GM12878 (cell line): ENCODE results near the gene ERICH2. TPM values are rescaled to one million over a fixed set of nuclear protein-coding genes. Genes with fewer than 3 reads are reported as not detected.

Experiments used
- ATAC-seq: fragments of 200-7000 bp; cut with Tn5 transposase; 3 replicates; pipeline ENCODE4 v1.9.1; 2020; ENCODE audit warnings: mild to moderate bottlenecking, moderate library complexity
- BruUV-seq: library from RNA; stranded (reverse); fragments of 400-500 nt; replicated peaks from 2 replicates; lab custom pipeline; 2021; lab: Mats Ljungman, UMichigan
- CTCF ChIA-PET: fragments of 300-600 bp; sonication (Branson Sonifier 250); formaldehyde crosslinking; extraction: SDS; loops from one replicate; lab custom pipeline; 2021; ENCODE audit warnings: inconsistent platforms; lab: Yijun Ruan, JAX
- POLR2A ChIA-PET: fragments of 350-600 bp; formaldehyde crosslinking; extraction: SDS; loops from one replicate; lab custom pipeline; 2021; ENCODE audit warnings: inconsistent platforms; lab: Charles Lee
- RAD21 ChIA-PET: fragments of 300-600 bp; sonication (Branson Sonifier 250); formaldehyde crosslinking; loops from one replicate; lab custom pipeline; 2023; ENCODE audit warnings: antibody characterized with exemption; ENCODE audit not compliant: unreplicated experiment; lab: Charles Lee
- SMC1A ChIA-PET: fragments of 300-600 bp; sonication (Branson Sonifier 250); formaldehyde crosslinking; loops from one replicate; lab custom pipeline; 2023; ENCODE audit not compliant: unreplicated experiment, uncharacterized antibody; lab: Charles Lee
- DNase-seq: peaks from one replicate; pipeline ENCODE4 v3.0.0-alpha.2; 2011; ENCODE audit warnings: low read depth, low spot score
- FAIRE-seq: peaks from 3 replicates; lab custom pipeline; 2011; peaks lifted over from hg19 to GRCh38; lab: Jason Lieb, UNC
- H2AFZ ChIP-seq: 2 replicates; pipeline ENCODE4 v1.6.0; 2011; ENCODE audit warnings: low read depth, low read length, control low read depth; ENCODE audit not compliant: control insufficient read depth
- H3K27ac ChIP-seq: 2 replicates; pipeline ENCODE4 v1.5.1; 2011; ENCODE audit warnings: control low read depth; ENCODE audit not compliant: control insufficient read depth, insufficient read depth
- H3K27me3 ChIP-seq, 2 experiments: replicated peaks in 1 of 2; 2 replicates each; pipeline versions ENCODE4 v1.6.0 to v1.6.1; 2011; ENCODE audit warnings: low read length in 1 of 2; ENCODE audit not compliant: control insufficient read depth in 2 of 2, insufficient read depth in 2 of 2
- H3K36me3 ChIP-seq, 2 experiments: 2 replicates each; pipeline ENCODE4 v1.5.1; 2011; ENCODE audit warnings: low read length in 1 of 2; ENCODE audit not compliant: control insufficient read depth in 2 of 2, insufficient read depth in 2 of 2
- H3K4me1 ChIP-seq: 2 replicates; pipeline ENCODE4 v1.6.1; 2011; ENCODE audit warnings: mild to moderate bottlenecking, low read length, moderate library complexity, mixed read lengths; ENCODE audit not compliant: control insufficient read depth, insufficient read depth
- H3K4me2 ChIP-seq: 2 replicates; pipeline ENCODE4 v1.6.0; 2011; ENCODE audit warnings: control low read depth; ENCODE audit not compliant: control insufficient read depth, insufficient read depth
- H3K4me3 ChIP-seq: fragments of 200-600 bp; sonication (generic); 2 replicates; pipeline ENCODE4 v1.5.1; 2016
- H3K79me2 ChIP-seq: 2 replicates; pipeline ENCODE4 v1.6.0; 2011; ENCODE audit warnings: low read length; ENCODE audit not compliant: control insufficient read depth, insufficient read depth
- H3K9ac ChIP-seq: 2 replicates; pipeline ENCODE4 v1.8.0; 2011; ENCODE audit warnings: low read length, control low read depth, mixed read lengths; ENCODE audit not compliant: control insufficient read depth, insufficient read depth
- H3K9me3 ChIP-seq: replicated peaks from 3 replicates; pipeline ENCODE4 v1.5.1; 2011; ENCODE audit warnings: mild to moderate bottlenecking, low read length; ENCODE audit not compliant: control insufficient read depth, insufficient read depth
- H4K20me1 ChIP-seq: 2 replicates; pipeline ENCODE4 v1.6.0; 2011; ENCODE audit not compliant: control insufficient read depth, insufficient read depth
- BCL11A ChIP-seq: IDR thresholded peaks from 2 replicates; pipeline ENCODE4 v1.6.1; 2011; ENCODE audit warnings: low read depth, low read length
- BRCA1 ChIP-seq: IDR thresholded peaks from 2 replicates; pipeline ENCODE4 v1.6.1; 2011; ENCODE audit warnings: low read depth, low read length, improper control_type of control experiment
- EED ChIP-seq: sonication (generic); IDR thresholded peaks from 2 replicates; pipeline ENCODE4 v1.6.1; 2016; ENCODE audit warnings: antibody characterized with exemption, low read depth
- GATAD2B ChIP-seq: fragments of 450-650 bp; conservative IDR thresholded peaks from 2 replicates; pipeline ENCODE4 v1.6.1; 2017; ENCODE audit warnings: low read depth, mild to moderate bottlenecking, moderate library complexity
- HDAC6 ChIP-seq: fragments of 200-600 bp; sonication (generic); IDR thresholded peaks from one replicate; pipeline ENCODE4 v1.8.0; 2017; ENCODE audit warnings: antibody characterized with exemption; ENCODE audit not compliant: unreplicated experiment
- LARP7 ChIP-seq: fragments of 450-650 bp; IDR thresholded peaks from 2 replicates; pipeline ENCODE4 v1.6.1; 2017; ENCODE audit warnings: mild to moderate bottlenecking
- NBN ChIP-seq: fragments of 450-650 bp; IDR thresholded peaks from 2 replicates; pipeline ENCODE4 v1.6.1; 2016
- PML ChIP-seq: IDR thresholded peaks from 2 replicates; pipeline ENCODE4 v1.6.1; 2012; ENCODE audit warnings: low read length, inconsistent platforms
- POLR2A ChIP-seq: IDR thresholded peaks from 2 replicates; pipeline ENCODE4 v1.6.1; 2011; ENCODE audit warnings: low read depth, mild to moderate bottlenecking, low read length
- POLR2AphosphoS2 ChIP-seq: IDR thresholded peaks from 2 replicates; pipeline ENCODE4 v1.6.1; 2011; ENCODE audit warnings: low read depth, mild to moderate bottlenecking, low read length, improper control_type of control experiment, moderate library complexity
- RCOR1 ChIP-seq: conservative IDR thresholded peaks from 2 replicates; pipeline ENCODE4 v1.6.1; 2012; ENCODE audit warnings: low read depth, low read length, improper control_type of control experiment
- SREBF2 ChIP-seq: IDR thresholded peaks from 2 replicates; pipeline ENCODE4 v1.6.1; 2012; ENCODE audit warnings: mild to moderate bottlenecking, low read length
- STAT3 ChIP-seq: IDR thresholded peaks from 2 replicates; pipeline ENCODE4 v1.6.1; 2011; ENCODE audit warnings: low read depth, low read length, improper control_type of control experiment
- YY1 ChIP-seq: IDR thresholded peaks from 2 replicates; pipeline ENCODE4 v1.6.1; 2011; ENCODE audit warnings: low read depth, mild to moderate bottlenecking, low read length
- ZBED1 ChIP-seq: IDR thresholded peaks from 2 replicates; pipeline ENCODE4 v1.6.1; 2016; ENCODE audit warnings: borderline replicate concordance
- WGBS: methylation state at CpG from one replicate; pipeline ENCODE4 v1.1.6; 2016; ENCODE audit warnings: low lambda C conversion rate; ENCODE audit not compliant: insufficient replicate concordance, insufficient coverage; ENCODE audit errors: missing lambda C conversion rate; 5-methylcytosine and 5-hydroxymethylcytosine counted together
- in situ Hi-C: fragments of 300-500 bp; cut with MboI; formaldehyde crosslinking; loops from 9 replicates; pipeline ENCODE4 v1.14.3; 2018; ENCODE audit warnings: mixed read lengths
- intact Hi-C: fragments of 100-400 bp; cut with micrococcal nuclease; formaldehyde crosslinking; loops from one replicate; pipeline ENCODE4 v1.14.2; 2022; ENCODE audit not compliant: unreplicated experiment
- polyA plus RNA-seq, 11 experiments: library from polyadenylated mRNA; depleted of rRNA in 4 of 11; unstranded in 6 of 11; stranded (reverse) in 5 of 11; fragments of >200 nt; fragmentation: Nextera tagmentation in 4 of 11; fragmentation: Illumina TruSeq in 1 of 11; extraction: Ambion mirVana in 4 of 11; extraction: Trizol in 1 of 11; gene quantifications; 1 replicate in 1 of 11; 2 replicates in 10 of 11; pipeline versions ENCODE4 v1.2.1 to v1.2.3, GENCODE V29; 2011 to 2016; ENCODE audit warnings: inconsistent platforms in 2 of 11, missing spikeins in 2 of 11, low read depth in 1 of 11
- total RNA-seq, 4 experiments: library from RNA; depleted of rRNA in 3 of 4; stranded (reverse); fragments of >200 nt in 3 of 4; fragmentation: Illumina TruSeq in 1 of 4; extraction: Trizol in 1 of 4; gene quantifications; 2 replicates each; pipeline versions ENCODE4 v1.2.1 to v1.2.3, GENCODE V29; 2013 to 2021

The ERICH2 gene
- total and polyA plus RNA-seq, 10 of the 15 experiments (the other 5 are each of a cell fraction or from before 2014, with no cell fraction given) = not detected

DNA sequence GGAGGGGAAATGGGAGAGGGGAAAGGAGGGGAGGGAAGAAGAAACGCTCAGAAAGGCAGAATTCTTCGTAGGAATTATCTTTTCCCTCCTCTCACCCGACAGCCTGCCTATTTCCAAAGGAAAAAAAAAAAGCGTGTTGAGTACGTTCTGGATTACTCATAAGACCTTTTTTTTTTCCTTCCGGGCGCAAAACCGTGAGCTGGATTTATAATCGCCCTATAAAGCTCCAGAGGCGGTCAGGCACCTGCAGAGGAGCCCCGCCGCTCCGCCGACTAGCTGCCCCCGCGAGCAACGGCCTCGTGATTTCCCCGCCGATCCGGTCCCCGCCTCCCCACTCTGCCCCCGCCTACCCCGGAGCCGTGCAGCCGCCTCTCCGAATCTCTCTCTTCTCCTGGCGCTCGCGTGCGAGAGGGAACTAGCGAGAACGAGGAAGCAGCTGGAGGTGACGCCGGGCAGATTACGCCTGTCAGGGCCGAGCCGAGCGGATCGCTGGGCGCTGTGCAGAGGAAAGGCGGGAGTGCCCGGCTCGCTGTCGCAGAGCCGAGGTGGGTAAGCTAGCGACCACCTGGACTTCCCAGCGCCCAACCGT lies 46.4 kb downstream of the ERICH2 start, which contains the start of gene GAD1 (continued):
- TF ChIP-seq RCOR1 (no peak), PML (no peak), STAT3 (no peak), NBN (no peak), POLR2A (0 out of 2 replicates have a peak, but pooled peaks have one; percentile 27), POLR2AphosphoS2 (no peak), BCL11A (no peak), ZBED1 (no peak), SREBF2 (no peak)

DNA sequence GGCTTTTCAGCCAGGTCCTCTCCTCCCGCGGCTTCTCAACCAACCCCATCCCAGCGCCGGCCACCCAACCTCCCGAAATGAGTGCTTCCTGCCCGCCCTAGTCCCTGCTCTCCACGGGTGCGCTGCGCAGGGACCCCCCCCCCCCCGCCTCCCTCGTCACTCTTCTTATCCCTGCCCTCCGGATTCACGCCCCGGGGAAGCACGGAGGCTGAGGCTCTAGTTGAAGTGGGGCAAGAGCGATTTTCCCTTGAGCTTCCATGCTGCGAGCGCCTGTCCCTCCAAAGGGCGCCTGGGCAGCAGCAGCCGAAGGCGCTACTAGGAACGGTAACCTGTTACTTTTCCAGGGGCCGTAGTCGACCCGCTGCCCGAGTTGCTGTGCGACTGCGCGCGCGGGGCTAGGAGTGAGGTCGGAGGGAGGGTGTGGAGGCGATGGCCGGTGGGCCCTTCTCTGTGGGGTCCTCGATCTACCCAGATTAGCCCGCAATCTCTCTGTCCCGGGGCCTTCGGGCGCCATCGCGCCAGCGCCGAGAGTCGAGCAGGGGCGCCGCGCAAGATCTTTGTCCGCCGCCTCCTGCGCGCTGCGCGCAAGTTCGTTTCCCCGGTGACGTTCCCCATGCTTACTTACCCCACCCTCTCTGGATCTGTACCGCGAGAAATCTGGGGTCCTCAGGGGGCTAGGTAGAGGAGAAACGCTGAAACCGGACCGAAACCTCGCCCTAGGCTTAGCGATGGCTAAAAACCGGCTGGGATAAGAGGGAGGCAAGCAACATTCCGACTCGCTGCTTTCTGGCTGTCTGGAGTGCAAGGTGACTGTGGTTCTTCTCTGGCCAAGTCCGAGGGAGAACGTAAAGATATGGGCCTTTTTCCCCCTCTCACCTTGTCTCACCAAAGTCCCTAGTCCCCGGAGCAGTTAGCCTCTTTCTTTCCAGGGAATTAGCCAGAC lies 47.2 kb downstream of the ERICH2 start:
- no TSS peak for BruUV-seq
- SMC1A ChIA-PET = interaction anchor here (0.6 to 6.0 kb wide), 13 partner anchors 56 to 875 kb away, joined by 3 to 53 read pairs (median 3); partner anchors contain the start of gene SP5

More for the DNA sequence above, 47.2 kb downstream of the ERICH2 start:
- in situ Hi-C loops = loop anchor here (5.0 kb wide), 1 partner anchor 885 kb away; no protein-coding TSS in a partner anchor
- RAD21 ChIA-PET = interaction anchor here (0.6 to 5.7 kb wide), 14 partner anchors 47 to 882 kb away, joined by 3 to 36 read pairs (median 6); partner anchors contain the start of gene ERICH2
- Histone ChIP-seq H3K4me3 (peak overlapping the region; percentile 54; the same call in 1 of the 2 replicates), H3K79me2 (no peaks in the 10 kb centered on the region), H3K36me3 (no peaks in the 10 kb centered on the region), H3K27ac (no peak overlapping the region), H3K4me2 (peak overlapping the region; percentile 91), H4K20me1 (0 out of 2 replicates have a peak, but pooled peaks cover 4% of the 10 kb centered on the region), H3K4me1 (peaks cover 16% of the 10 kb centered on the region), H2AFZ (peak overlapping the region; percentile 64), H3K9me3 (no peaks in the 10 kb centered on the region; the same call in 2 of the 3 replicates), H3K27me3 (peaks cover 8 to 46% of the 10 kb centered on the region in 2 experiments), H3K9ac (peak overlapping the region; percentile 41; the same call in 1 of the 2 replicates)
- TF ChIP-seq LARP7 = peak; percentile 20; the same call in 1 of the 2 replicates
- 0 out of 2 replicates have a peak, but pooled peaks have one; percentile 5 for TF ChIP-seq EED
- peak; percentile 90 for TF ChIP-seq HDAC6
- peak; percentile 39 for TF ChIP-seq YY1
- peak; percentile 41; the same call in 1 of the 2 replicates for TF ChIP-seq GATAD2B
- no peak for TF ChIP-seq BRCA1
- DNase-seq (no peak), FAIRE-seq (no peak), ATAC-seq (peak; percentile 45)
- POLR2A ChIA-PET = interaction anchor here (0.6 to 0.9 kb wide), 2 partner anchors 80 to 455 kb away, joined by 3 read pairs; no protein-coding TSS in a partner anchor
- CTCF ChIA-PET = interaction anchor here (0.6 to 6.4 kb wide), 22 partner anchors 8 to 1013 kb away, joined by 3 to 63 read pairs (median 4); partner anchors contain the start of gene ERICH2
- WGBS = 10% methylated on average over 50 of the region's 69 CpGs
- intact Hi-C loops = loop anchor here (5.0 to 10.0 kb wide), 2 partner anchors 333 to 885 kb away; no protein-coding TSS in a partner anchor
